Tibial nerve (tissue), 4 donors: ENCODE measurements around the gene USP47. TPM values are rescaled to one million over a fixed set of nuclear protein-coding genes. Genes with fewer than 3 reads are reported as not detected.

Source experiments
- total RNA-seq, 4 donors: library from RNA; depleted of rRNA; stranded (reverse); fragments of >200 nt; gene quantifications; one replicate each; pipeline ENCODE4 v1.1.0, GENCODE V29; 2016

The USP47 gene
- total RNA-seq, 4 donors from 2014 or later: 63.3 to 91.8 (median 84.5) TPM

Other genes starting within 250 kb of the USP47 start
- gene GALNT18, start 220.0 kb upstream of the USP47 start, total RNA-seq: 10 to 100 TPM; 11.3 to 32.4 (median 23.9) TPM
- 100 to 1,000 TPM; 192 to 446 (median 254) TPM for gene DKK3, start 166.7 kb downstream of the USP47 start, total RNA-seq